Measurements from ENCODE around the gene TNNT2. TPM values are rescaled to one million over a fixed set of nuclear protein-coding genes. Genes with fewer than 3 reads are reported as not detected.

Gene TNNT2
- total and polyA plus RNA-seq, 3 experiments from 2014 or later, result not detected

DNA sequence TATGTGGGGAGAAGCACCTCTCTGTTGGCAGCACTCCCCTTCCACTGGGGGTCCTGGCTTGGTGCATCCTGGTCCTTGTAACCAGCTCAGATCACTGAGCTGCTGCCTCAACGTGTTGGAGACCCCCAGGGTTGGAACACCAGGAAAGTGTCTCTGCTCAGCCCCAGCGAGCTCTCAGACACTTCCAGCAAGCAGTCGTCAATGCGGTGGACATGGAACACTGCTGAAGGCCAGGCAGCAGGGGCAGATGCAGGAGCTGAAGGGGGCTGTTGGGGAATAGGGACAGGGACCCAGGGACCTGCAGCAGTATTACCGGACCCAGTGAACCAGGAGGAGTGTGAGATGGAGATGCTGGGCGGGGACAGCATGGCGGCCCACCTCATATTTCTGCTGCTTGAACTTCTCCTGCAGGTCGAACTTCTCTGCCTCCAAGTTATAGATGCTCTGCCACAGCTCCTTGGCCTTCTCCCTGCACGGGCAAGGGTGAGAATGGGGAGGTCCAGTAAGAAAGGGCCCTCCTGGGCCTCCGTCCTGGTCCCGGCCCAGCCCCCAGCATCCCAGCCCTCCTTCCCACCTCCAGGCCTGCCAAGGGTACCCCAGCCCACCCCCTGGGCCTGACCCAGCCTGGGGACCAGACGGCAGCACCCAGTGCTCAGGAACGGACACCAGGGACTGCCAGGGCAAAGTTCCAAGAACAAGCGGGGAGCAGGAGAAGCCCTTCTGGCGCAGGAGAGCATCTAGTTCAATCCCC, 16.4 kb downstream of the TNNT2 start:
- H3K4me1 ChIP-seq (ENCODE audit: insufficient read depth, low read length), result no peaks in the 10 kb centered on the region
- H3K4me3 ChIP-seq (ENCODE audit: low read length), result no peak overlapping the region
- no peak for DNase-seq
- Mint-ChIP-seq H3K4me3 (no peak overlapping the region), H3K27ac (no peak overlapping the region), H3K27me3 (peaks cover 3 to 25% of the 10 kb centered on the region in 2 donors), H3K4me1 (no peaks in the 10 kb centered on the region), H3K36me3 (no peaks in the 10 kb centered on the region), H3K9me3 (no peaks in the 10 kb centered on the region)
- H3K9me3 ChIP-seq (ENCODE audit: low read length), result no peaks in the 10 kb centered on the region
- no peak overlapping the region for H3K27ac ChIP-seq (ENCODE audit: low read depth, low read length)
- ChIA-PET POLR2A (no interaction called here), CTCF (no interaction called here)
- no peaks in the 10 kb centered on the region for H3K27me3 ChIP-seq (ENCODE audit: insufficient read depth, low read length, poor library complexity, severe bottlenecking)
- no peaks in the 10 kb centered on the region for H3K36me3 ChIP-seq (ENCODE audit: insufficient read depth, low read length)

DNA sequence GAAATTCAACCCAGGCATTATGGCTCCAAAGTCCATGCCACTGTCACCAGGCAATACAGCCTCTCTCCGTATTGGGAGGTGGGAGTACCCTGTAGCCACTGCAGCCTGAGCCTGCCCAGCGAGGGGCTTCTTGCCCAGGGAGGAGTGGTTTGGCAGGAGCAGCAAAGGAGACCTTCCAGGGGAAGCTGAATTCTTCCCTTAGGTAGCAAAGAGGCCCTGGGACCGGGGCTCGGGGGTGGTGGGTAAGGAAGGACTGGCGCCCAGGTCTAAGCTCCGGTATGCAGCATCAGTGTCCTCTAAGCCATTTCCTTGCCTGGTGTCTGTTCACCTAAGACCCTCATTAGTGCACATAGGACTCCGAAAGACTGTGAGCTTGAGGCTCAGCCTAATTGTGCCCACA, 17.0 kb downstream of the TNNT2 start:
- H3K4me3 Mint-ChIP-seq, result no peak overlapping the region
- no peaks in the 10 kb centered on the region for H3K36me3 Mint-ChIP-seq
- H3K4me1 Mint-ChIP-seq, result no peaks in the 10 kb centered on the region
- ChIA-PET POLR2A (no interaction called here), CTCF (no interaction called here)
- no peak overlapping the region for H3K27ac Mint-ChIP-seq
- H3K9me3 ChIP-seq (ENCODE audit: low read length), result no peaks in the 10 kb centered on the region
- H3K9me3 Mint-ChIP-seq, result no peaks in the 10 kb centered on the region
- no peaks in the 10 kb centered on the region for H3K36me3 ChIP-seq (ENCODE audit: insufficient read depth, low read length)
- no peaks in the 10 kb centered on the region for H3K4me1 ChIP-seq (ENCODE audit: insufficient read depth, low read length)
- H3K4me3 ChIP-seq (ENCODE audit: low read length), result no peak overlapping the region
- no peak for DNase-seq
- H3K27ac ChIP-seq (ENCODE audit: low read depth, low read length), result no peak overlapping the region
- H3K27me3 ChIP-seq (ENCODE audit: insufficient read depth, low read length, poor library complexity, severe bottlenecking), result no peaks in the 10 kb centered on the region
- peaks cover 1 to 23% of the 10 kb centered on the region in 2 donors for H3K27me3 Mint-ChIP-seq

DNA sequence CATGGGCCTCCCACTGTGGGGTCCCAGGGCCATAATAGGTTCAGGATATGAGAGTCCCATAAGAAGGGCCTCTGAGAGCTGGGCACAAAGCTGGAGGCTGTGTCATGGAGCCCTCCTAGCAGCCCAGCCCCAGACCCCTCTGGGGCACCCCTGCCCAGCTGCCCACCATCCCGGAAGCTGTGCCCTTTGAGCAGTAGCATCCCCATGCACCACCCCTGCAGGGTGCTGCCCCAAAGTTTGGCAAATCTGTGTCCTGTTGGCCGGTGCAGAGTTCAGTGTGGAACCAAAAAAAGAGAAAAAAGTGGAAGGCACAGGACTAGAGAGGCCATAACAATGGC, 17.6 kb downstream of the TNNT2 start:
- no peaks in the 10 kb centered on the region for H3K36me3 ChIP-seq (ENCODE audit: insufficient read depth, low read length)
- no peaks in the 10 kb centered on the region for H3K4me1 ChIP-seq (ENCODE audit: insufficient read depth, low read length)
- Mint-ChIP-seq H3K4me3 (no peak overlapping the region), H3K9me3 (no peaks in the 10 kb centered on the region), H3K4me1 (no peaks in the 10 kb centered on the region), H3K36me3 (no peaks in the 10 kb centered on the region), H3K27ac (no peak overlapping the region), H3K27me3 (peaks cover 1 to 22% of the 10 kb centered on the region in 2 donors)
- no peaks in the 10 kb centered on the region for H3K27me3 ChIP-seq (ENCODE audit: insufficient read depth, low read length, poor library complexity, severe bottlenecking)
- ChIA-PET CTCF (no interaction called here), POLR2A (no interaction called here)
- no peak for DNase-seq
- no peak overlapping the region for H3K27ac ChIP-seq (ENCODE audit: low read depth, low read length)
- no peak overlapping the region for H3K4me3 ChIP-seq (ENCODE audit: low read length)
- no peaks in the 10 kb centered on the region for H3K9me3 ChIP-seq (ENCODE audit: low read length)

DNA sequence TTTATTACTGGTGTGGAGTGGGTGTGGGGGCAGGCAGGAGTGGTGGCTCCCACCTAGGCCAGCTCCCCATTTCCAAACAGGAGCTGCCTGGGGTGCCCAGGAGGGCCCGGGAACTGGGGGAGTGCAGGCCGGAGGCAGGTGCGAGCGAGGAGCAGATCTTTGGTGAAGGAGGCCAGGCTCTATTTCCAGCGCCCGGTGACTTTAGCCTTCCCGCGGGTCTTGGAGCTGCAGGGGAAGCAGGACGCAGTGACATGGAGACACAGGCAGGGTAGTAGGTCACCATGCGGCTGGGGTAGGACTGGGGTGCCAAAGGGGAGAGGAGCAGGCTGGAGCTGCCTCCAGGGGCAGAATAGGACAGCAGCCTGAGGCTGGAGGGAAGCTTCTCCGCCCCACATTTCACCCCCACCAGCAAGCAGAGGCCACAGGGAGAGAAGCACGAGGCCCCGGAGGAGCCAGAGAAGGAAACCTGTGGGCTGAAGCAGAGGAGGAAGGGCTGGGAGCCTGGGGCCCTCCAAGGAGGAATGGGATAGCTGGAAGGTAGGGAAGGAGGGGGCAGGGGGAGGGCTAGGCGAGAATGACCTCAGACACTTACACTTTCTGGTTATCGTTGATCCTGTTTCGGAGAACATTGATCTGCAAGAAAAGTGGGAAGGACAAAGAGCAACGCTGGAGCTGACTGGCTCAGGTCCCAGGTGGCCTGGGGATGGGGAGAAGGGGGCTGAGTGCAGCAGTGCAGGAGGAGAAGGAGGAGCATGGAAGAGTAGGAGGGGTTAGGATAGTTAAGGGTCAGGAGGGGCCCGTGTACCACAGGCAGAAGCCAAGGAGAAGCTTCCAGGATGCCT, 18.2 kb downstream of the TNNT2 start:
- Mint-ChIP-seq H3K27me3 (peaks cover 6 to 28% of the 10 kb centered on the region in 2 donors), H3K36me3 (no peaks in the 10 kb centered on the region), H3K4me3 (peak overlapping the region in 1 of 7 donors; percentile 56), H3K4me1 (no peaks in the 10 kb centered on the region), H3K27ac (no peak overlapping the region), H3K9me3 (no peaks in the 10 kb centered on the region)
- ChIA-PET CTCF (no interaction called here), POLR2A (no interaction called here)
- no peak overlapping the region for H3K4me3 ChIP-seq (ENCODE audit: low read length)
- H3K36me3 ChIP-seq (ENCODE audit: insufficient read depth, low read length), result no peaks in the 10 kb centered on the region
- no peaks in the 10 kb centered on the region for H3K9me3 ChIP-seq (ENCODE audit: low read length)
- H3K27me3 ChIP-seq (ENCODE audit: insufficient read depth, low read length, poor library complexity, severe bottlenecking), result no peaks in the 10 kb centered on the region
- DNase-seq, result no peak
- H3K4me1 ChIP-seq (ENCODE audit: insufficient read depth, low read length), result no peaks in the 10 kb centered on the region
- H3K27ac ChIP-seq (ENCODE audit: low read depth, low read length), result no peak overlapping the region

DNA sequence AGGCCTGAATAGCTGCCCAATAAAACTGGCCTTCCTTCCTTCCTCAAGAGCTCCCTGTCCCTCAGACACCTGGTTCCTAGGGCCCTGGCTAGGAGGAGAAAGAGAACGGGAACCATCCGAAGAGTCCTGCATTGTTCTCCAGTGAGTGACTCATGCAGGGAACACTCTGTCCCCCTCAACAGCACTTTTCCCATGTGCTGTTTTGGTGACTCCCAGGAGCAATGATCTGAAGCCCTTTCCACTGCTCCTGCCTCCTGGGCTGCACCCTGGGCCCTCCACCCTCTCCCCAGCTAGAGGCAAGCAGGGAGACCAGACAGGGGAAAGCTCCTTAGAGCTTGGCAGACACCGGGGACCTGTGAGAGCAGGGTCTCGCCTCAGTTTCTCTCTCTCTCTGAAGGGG, 18.9 kb downstream of the TNNT2 start:
- Mint-ChIP-seq H3K9me3 (no peaks in the 10 kb centered on the region), H3K4me3 (no peak overlapping the region), H3K27ac (no peak overlapping the region), H3K27me3 (peaks cover 8 to 30% of the 10 kb centered on the region in 2 donors), H3K36me3 (no peaks in the 10 kb centered on the region), H3K4me1 (no peaks in the 10 kb centered on the region)
- Histone ChIP-seq H3K4me1 (ENCODE audit: insufficient read depth, low read length) (no peaks in the 10 kb centered on the region), H3K9me3 (ENCODE audit: low read length) (no peaks in the 10 kb centered on the region), H3K27ac (ENCODE audit: low read depth, low read length) (no peak overlapping the region), H3K27me3 (ENCODE audit: insufficient read depth, low read length, poor library complexity, severe bottlenecking) (no peaks in the 10 kb centered on the region), H3K36me3 (ENCODE audit: insufficient read depth, low read length) (no peaks in the 10 kb centered on the region), H3K4me3 (ENCODE audit: low read length) (no peak overlapping the region)
- CTCF ChIA-PET, result no interaction called here
- no peak for DNase-seq
- POLR2A ChIA-PET, result no interaction called here

DNA sequence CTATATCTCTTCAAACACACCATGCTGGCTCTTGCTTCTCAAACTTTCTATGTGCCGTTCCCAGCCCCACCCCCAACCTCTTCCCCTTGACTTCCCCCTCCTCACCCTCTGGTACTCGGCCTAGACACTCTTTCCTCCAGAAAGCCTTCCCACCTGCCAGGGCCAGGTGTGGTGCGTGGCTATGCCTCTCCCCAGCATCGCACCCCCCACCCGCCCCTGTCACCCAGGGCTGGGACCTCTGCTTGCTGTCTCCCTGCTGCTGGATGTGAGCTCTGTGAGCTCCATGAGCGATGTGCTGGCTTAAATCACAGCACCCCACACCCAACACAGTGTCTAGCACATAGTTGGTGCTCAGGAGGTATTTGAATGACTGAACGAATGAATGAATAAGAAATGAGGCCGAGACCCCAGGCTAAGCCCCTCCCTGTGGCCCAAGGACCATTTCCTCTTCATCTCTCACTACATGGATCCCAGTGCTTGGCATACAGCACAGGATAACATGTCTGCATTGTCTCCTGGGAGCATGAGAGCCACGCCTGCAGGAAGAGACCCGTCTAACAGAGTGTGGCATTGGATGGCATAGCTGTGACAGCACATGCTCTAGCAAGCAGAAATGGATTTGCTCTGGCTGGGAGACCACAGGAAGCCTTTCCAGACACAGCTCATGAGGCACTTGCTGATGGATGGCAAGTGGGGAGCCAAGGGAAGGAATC, 19.7 kb downstream of the TNNT2 start:
- no peaks in the 10 kb centered on the region for H3K4me1 Mint-ChIP-seq
- H3K36me3 ChIP-seq (ENCODE audit: insufficient read depth, low read length), result no peaks in the 10 kb centered on the region
- H3K27me3 ChIP-seq (ENCODE audit: insufficient read depth, low read length, poor library complexity, severe bottlenecking), result no peaks in the 10 kb centered on the region
- H3K4me1 ChIP-seq (ENCODE audit: insufficient read depth, low read length), result no peaks in the 10 kb centered on the region
- H3K4me3 ChIP-seq (ENCODE audit: low read length), result no peak overlapping the region
- peaks cover 8 to 30% of the 10 kb centered on the region in 2 donors for H3K27me3 Mint-ChIP-seq
- H3K27ac ChIP-seq (ENCODE audit: low read depth, low read length), result no peak overlapping the region
- ChIA-PET POLR2A (no interaction called here), CTCF (no interaction called here)
- no peak for DNase-seq
- H3K27ac Mint-ChIP-seq, result no peak overlapping the region
- H3K36me3 Mint-ChIP-seq, result no peaks in the 10 kb centered on the region
- no peak overlapping the region for H3K4me3 Mint-ChIP-seq
- no peaks in the 10 kb centered on the region for H3K9me3 Mint-ChIP-seq
- no peaks in the 10 kb centered on the region for H3K9me3 ChIP-seq (ENCODE audit: low read length)

DNA sequence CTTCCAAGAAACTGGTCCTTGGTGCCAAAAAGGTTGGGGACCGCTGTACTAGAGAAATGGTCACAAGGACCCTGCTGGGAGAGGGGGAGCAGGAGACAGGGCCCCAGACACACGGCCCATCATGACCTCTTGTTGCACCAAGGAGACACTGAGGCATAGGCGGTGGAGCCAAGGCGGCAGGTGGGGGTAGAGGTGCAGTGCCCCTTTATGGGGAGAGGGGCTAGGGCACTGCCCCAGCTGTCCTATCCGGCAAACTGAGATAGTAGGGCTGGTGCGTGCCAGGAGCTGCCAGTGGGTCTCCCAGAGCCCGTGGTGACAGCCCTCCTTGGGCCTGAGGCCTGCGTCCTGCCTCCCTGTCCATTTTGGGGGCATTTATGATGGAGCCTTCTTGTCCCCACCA, 20.3 kb downstream of the TNNT2 start:
- H3K4me1 Mint-ChIP-seq, result no peaks in the 10 kb centered on the region
- Histone ChIP-seq H3K36me3 (ENCODE audit: insufficient read depth, low read length) (no peaks in the 10 kb centered on the region), H3K4me1 (ENCODE audit: insufficient read depth, low read length) (no peaks in the 10 kb centered on the region), H3K4me3 (ENCODE audit: low read length) (no peak overlapping the region), H3K27me3 (ENCODE audit: insufficient read depth, low read length, poor library complexity, severe bottlenecking) (no peaks in the 10 kb centered on the region), H3K27ac (ENCODE audit: low read depth, low read length) (no peak overlapping the region), H3K9me3 (ENCODE audit: low read length) (no peaks in the 10 kb centered on the region)
- ChIA-PET POLR2A (no interaction called here), CTCF (no interaction called here)
- H3K27ac Mint-ChIP-seq, result no peak overlapping the region
- DNase-seq, result no peak
- H3K4me3 Mint-ChIP-seq, result no peak overlapping the region
- H3K36me3 Mint-ChIP-seq, result no peaks in the 10 kb centered on the region
- peaks cover 8 to 25% of the 10 kb centered on the region in 2 donors for H3K27me3 Mint-ChIP-seq
- H3K9me3 Mint-ChIP-seq, result no peaks in the 10 kb centered on the region

DNA sequence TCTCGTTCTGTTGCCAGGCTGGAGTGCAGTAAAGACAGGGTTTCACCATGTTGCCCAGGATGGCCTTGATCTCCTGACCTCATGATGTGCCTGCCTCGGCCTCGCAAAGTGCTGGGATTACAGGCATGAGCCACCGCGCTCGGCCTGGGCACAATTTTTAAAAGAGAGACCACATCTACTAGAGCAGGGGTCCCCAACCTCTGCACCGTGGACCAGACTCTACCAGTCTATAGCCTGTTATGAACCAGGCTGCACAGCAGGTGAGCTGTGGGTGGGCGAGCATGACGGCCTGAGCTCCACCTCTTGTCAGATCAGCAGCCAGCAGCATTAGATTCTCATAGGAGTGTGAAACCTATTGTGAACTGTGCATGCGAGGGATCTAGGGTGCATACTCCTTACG, 20.8 kb downstream of the TNNT2 start:
- H3K4me3 ChIP-seq (ENCODE audit: low read length), result no peak overlapping the region
- no peaks in the 10 kb centered on the region for H3K9me3 ChIP-seq (ENCODE audit: low read length)
- DNase-seq, result no peak
- H3K27ac ChIP-seq (ENCODE audit: low read depth, low read length), result no peak overlapping the region
- peaks cover 8 to 21% of the 10 kb centered on the region in 2 donors for H3K27me3 Mint-ChIP-seq
- no peaks in the 10 kb centered on the region for H3K36me3 ChIP-seq (ENCODE audit: insufficient read depth, low read length)
- H3K9me3 Mint-ChIP-seq, result no peaks in the 10 kb centered on the region
- no peaks in the 10 kb centered on the region for H3K4me1 ChIP-seq (ENCODE audit: insufficient read depth, low read length)
- CTCF ChIA-PET, result no interaction called here
- H3K36me3 Mint-ChIP-seq, result no peaks in the 10 kb centered on the region
- H3K27ac Mint-ChIP-seq, result no peak overlapping the region
- POLR2A ChIA-PET, result no interaction called here
- no peaks in the 10 kb centered on the region for H3K4me1 Mint-ChIP-seq
- H3K27me3 ChIP-seq (ENCODE audit: insufficient read depth, low read length, poor library complexity, severe bottlenecking), result no peaks in the 10 kb centered on the region
- no peak overlapping the region for H3K4me3 Mint-ChIP-seq

Data from CD8-positive, alpha-beta memory T cell (primary cell).